ENCODE results near the gene ALS2CL.

The ALS2CL gene

GRCh38 chr3:46664188-46664970 is 29.1 kb downstream of the ALS2CL start:
- DNase-seq: no peak

DNA sequence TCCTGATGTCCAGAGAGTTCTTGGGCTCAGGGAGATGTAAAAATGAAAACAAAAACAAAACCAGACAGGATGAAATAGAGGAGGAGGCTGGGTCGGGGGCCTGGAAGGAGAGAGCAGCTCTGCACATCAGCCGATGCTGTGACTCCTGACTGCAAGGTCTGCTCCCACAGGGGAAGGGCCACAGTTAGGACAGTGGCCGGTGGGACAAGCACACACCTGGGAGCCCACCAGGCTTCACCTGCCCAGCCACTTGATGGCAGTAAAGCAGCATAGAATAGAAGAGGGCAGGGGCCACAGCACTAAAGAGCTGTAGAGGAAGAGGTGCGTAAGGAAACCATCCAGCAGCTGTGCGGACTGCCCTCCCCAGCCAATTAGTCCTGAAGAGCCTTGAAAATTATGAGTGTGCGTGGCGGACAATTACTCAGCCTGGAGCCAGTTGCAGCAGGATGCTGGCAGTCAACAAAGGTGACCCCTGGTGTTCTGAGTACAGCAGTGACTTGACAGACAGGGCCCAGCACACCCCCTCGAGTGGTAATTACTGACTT is 29.8 kb downstream of the ALS2CL start:
- DNase-seq: no peak

GRCh38 chr3:46662771-46663551 is 30.5 kb downstream of the ALS2CL start:
- DNase-seq: no peak

- DNase-seq: no peak
Observed at GRCh38 chr3:46661776-46662766, 31.4 kb downstream of the ALS2CL start.

DNA sequence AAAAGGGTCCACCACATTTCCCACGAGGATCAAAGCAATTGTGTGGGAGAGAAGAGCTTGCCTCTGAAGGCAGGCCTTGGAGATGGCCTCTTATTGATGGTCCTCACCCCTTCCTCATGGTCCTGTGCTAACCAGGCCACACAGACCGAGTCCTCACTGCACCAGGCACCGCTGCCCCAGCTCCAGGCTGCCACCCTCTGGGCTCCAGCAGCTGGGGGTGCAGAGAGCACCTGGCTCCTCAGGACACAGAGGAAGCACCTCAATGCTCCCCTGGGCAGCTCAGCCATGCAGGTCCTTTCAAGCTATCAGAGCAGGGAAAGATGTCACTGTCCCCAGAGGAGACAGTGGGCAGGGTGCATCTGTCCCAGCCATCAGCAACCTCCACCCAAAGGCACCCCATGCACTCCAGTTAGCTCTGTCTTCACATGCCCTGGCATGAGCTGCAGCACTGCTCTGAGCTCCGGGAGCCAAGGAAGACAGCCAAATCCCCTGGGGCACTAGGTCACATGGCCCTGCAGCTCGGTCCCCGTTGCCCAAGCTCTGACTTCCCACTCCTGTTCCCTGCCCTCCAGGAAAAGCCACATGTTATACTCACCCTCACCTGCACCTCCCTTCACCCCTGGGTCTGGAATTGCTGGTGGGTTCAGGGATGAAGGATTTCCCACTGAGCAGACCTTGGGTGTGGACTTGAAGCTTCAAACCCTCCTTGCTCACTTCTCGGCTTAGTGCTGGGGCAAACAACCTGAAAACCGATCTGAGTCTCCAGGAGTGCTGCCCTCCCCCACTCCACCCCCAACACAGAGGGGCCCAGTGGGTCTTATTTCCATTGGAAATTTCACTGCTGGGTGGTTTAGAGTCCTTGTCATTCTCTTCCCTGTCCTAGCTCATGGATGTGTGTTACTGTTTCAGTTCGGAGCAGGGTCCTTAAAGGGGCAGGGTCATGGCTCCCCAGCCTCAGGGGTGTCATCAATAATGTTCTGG is 32.6 kb downstream of the ALS2CL start:
- DNase-seq: no peak

- DNase-seq: no peak
Observed at GRCh38 chr3:46660003-46660402, 33.5 kb downstream of the ALS2CL start.

- DNase-seq: no peak
Observed at GRCh38 chr3:46659285-46659684, 34.2 kb downstream of the ALS2CL start.

DNA sequence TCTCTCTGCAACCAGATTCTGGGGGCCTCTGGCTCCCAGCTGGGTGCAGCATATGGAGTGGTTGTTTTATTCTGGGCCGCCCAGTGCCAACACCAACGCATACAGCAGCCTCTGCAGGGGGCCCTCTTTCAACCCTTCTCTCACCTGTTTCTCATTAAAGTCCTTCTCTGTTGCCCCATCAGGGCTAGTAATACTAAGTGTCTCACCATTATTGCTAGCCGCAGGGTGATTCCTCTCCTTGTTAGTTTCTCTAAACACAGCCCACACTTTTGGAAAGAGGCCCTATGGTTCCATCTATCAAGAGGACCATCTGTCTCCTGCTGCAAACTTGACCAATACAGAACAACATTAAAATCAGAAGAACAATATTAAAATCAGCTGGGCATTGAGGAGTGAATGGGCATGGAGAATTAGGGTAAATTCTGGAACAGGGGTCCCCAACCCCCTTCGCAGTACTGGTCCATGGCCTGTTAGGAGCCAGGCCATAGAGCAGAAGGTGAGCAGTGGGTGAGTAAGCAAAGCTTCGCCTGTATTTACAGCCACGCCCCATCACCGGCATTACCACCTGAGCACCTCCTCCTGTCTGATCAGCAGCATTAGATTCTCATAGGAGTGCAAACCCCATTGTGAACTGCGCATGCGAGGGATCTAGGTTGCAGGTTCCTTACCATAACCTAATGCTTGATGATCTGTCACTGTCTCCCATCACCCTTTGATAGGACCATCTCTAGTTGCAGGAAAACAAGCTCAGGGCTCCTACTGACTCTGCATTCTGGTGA is 36.5 kb downstream of the ALS2CL start:
- DNase-seq: no peak

GRCh38 chr3:46655271-46655670 is 38.2 kb downstream of the ALS2CL start:
- DNase-seq: no peak

DNA sequence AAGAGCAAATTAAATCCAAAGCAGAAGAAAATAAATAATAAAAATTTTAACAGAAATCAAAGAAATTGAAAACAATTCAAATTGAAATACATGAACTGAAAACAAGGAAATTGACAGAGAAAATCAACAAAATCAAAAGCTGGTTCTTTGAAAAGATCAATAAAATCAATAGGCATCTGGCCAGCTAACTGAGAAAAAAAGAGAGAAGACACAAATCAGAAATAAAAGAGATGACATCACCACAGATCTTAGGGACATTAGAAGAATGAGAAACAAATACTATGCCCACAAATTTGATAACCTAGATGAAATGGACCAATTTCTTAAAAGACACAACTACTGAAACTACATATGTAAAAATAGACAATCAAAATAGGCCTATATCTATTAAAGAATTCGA is 42.4 kb downstream of the ALS2CL start:
- DNase-seq: no peak

GRCh38 chr3:46649436-46649835 is 44.0 kb downstream of the ALS2CL start:
- DNase-seq: no peak

DNA sequence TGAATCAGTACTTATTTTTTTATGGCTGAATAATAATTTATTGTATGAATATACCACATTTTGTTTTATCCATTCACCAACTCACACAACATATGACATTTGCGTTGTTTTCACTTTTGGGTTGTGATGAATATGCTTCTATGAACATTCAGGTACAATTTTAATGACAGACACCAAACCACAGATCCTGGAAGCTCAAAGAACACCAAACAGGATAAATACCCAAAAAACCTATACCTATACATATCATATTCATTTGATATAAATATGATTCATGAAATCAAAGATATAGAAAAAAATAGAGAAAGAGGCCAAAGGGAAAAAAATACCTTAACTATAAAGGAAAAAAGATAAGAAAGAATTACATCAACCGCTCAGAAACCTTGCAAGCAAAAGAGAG is 45.4 kb downstream of the ALS2CL start:
- no peak for DNase-seq

- no peak for DNase-seq
Observed at GRCh38 chr3:46646700-46647099, 46.8 kb downstream of the ALS2CL start.

DNA sequence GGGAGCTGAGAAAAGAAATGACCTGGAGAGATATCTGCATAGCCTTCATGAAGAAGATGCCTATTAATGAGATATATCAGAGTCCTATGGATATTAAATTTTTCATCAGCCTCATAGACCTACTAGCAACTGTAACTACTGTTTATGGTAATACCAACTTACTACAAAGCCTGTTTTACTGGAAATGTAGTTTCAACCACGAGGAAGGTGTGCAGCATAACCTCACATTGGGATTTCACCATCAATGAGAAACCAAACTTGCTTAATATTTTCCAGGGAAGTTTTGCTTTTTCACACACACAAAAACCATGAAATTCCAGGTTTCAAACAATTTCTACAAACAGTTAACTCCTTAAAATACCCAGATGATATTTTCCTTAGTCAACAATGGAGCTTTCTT is 49.8 kb downstream of the ALS2CL start:
- DNase-seq: no peak

GRCh38 chr3:46642971-46643370 is 50.5 kb downstream of the ALS2CL start:
- DNase-seq: no peak

DNA sequence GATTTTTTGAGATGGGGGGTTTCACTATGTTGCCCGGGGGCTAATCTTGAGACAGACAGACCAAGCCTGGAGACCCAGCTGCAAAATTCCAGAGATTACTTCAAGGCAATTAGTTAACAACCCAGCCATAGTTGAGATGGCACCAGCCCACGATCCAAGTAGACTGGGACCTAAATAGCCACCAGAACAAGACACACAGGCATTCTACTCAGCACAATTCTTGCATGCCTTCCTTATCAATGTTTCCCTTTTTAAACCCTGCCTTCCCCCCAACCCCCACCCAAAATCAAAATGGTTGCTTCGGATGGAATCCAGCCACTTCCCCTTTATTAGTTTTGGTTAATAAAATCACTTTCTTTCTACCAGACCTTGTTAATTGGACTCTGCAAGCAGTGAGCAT is 52.6 kb downstream of the ALS2CL start:
- no peak for DNase-seq

DNA sequence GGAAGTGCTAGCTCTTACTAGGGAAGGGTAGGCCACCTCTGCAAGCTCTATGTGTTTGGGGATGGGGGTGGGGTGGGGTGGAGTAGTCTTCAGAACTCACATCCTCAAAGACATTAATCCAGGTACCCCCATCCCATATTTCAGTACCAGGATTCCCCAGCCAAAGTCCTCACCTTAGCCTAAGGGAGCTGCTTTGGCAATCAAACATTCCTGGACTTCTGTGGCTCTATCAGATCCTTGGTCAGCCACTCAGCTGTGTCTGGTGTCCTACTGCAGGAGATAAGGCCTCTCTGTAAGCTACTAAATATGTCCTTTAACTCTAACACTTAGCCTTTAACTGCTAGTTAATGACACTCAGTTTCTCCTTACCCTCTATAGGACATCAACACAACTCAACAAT is 54.3 kb downstream of the ALS2CL start:
- DNase-seq: no peak

DNA sequence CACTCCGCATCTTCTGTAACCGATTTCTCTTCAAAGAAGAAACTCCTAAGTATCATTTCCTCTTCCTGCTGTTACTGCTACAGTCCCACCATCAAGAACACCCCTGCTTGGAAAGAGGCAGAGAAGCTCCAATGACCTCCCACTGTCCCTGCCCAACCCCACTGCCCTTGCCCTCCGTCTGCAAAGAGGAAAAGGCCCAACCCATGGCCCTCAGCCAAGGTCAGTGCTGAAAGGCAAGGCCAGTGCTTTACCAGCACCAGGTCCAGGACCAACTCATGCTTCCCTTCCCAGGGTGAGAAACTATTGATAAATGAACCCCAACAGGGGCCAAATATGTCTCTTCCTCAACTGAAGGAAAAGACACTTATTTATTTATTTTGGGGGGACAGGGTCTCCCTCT is 58.6 kb downstream of the ALS2CL start:
- DNase-seq: no peak

DNA sequence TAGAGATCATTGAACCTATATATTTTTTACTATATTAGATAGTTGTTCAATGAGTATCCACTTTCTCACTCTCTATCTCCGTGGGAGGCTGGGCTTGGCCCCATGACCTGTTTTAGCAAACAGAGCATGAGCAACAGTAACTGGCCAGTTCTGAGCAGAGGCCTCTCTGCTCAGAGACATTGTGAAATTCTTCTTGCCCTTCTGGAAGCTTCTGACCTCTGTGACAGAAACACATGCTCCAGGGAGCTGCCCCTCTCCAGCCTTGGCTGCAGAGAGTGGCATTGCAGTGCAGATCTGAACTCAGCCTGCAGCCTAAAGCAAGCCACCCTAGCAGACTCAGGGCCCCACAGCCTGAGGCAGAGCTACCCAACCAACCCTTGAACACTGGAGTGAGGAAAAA is 60.7 kb downstream of the ALS2CL start:
- no peak for DNase-seq

All from activated CD4-positive, alpha-beta T cell treated with anti-CD3 and anti-CD28 coated beads for 1 hour (primary cell).